ENCODE measurements around the gene CCDC14. TPM values are rescaled to one million over a fixed set of nuclear protein-coding genes. Genes with fewer than 3 reads are reported as not detected.
A peak's percentile ranks its signal among the peaks of the same experiment; 100 is the strongest.
"Not testable (repeated sequence)": the region's sequence is repeated elsewhere in the genome, so short reads cannot be mapped to it uniquely, and the experiment has no call there.

Gene CCDC14
- total RNA-seq, 1 donor from 2014 or later: 37.3 TPM

- H3K9me3 Mint-ChIP-seq; H3K4me3 Mint-ChIP-seq; intact Hi-C loops (cut with micrococcal nuclease); H3K4me1 Mint-ChIP-seq (ENCODE audit: low read depth); DNase-seq (ENCODE audit: low spot score); H3K36me3 Mint-ChIP-seq (ENCODE audit: low read depth); H3K27ac Mint-ChIP-seq: not testable (repeated sequence)
- peaks cover 23% of the 10 kb centered on the region for H3K27me3 Mint-ChIP-seq (ENCODE audit: insufficient read depth)
Observed at GRCh38 chr3:123981317-123981716, 20.3 kb upstream of the CCDC14 start.

GRCh38 chr3:123980539-123980938 is 19.5 kb upstream of the CCDC14 start:
- H3K27me3 Mint-ChIP-seq (ENCODE audit: insufficient read depth): peaks cover 26% of the 10 kb centered on the region
- no peak for DNase-seq (ENCODE audit: low spot score)
- intact Hi-C loops (cut with micrococcal nuclease): no loop called here
- no peak overlapping the region for H3K4me3 Mint-ChIP-seq
- H3K9me3 Mint-ChIP-seq: no peaks in the 10 kb centered on the region
- no peaks in the 10 kb centered on the region for H3K4me1 Mint-ChIP-seq (ENCODE audit: low read depth)
- H3K36me3 Mint-ChIP-seq (ENCODE audit: low read depth): no peaks in the 10 kb centered on the region
- H3K27ac Mint-ChIP-seq: no peak overlapping the region

- intact Hi-C loops (cut with micrococcal nuclease): not testable (repeated sequence)
Observed at GRCh38 chr3:123979525-123980501, 18.8 kb upstream of the CCDC14 start.

GRCh38 chr3:123976904-123977303 is 15.9 kb upstream of the CCDC14 start:
- DNase-seq (ENCODE audit: low spot score); H3K27ac Mint-ChIP-seq; H3K4me3 Mint-ChIP-seq; H3K9me3 Mint-ChIP-seq; H3K4me1 Mint-ChIP-seq (ENCODE audit: low read depth); intact Hi-C loops (cut with micrococcal nuclease); H3K36me3 Mint-ChIP-seq (ENCODE audit: low read depth): not testable (repeated sequence)
- H3K27me3 Mint-ChIP-seq (ENCODE audit: insufficient read depth): peaks cover 22% of the 10 kb centered on the region

More at GRCh38 chr3:123979525-123980501, 18.8 kb upstream of the CCDC14 start:
- not testable (repeated sequence) for H3K9me3 Mint-ChIP-seq; H3K27ac Mint-ChIP-seq; DNase-seq (ENCODE audit: low spot score); H3K4me3 Mint-ChIP-seq; H3K36me3 Mint-ChIP-seq (ENCODE audit: low read depth); H3K4me1 Mint-ChIP-seq (ENCODE audit: low read depth)
- H3K27me3 Mint-ChIP-seq (ENCODE audit: insufficient read depth): peaks cover 26% of the 10 kb centered on the region

GRCh38 chr3:123976181-123976898 is 15.3 kb upstream of the CCDC14 start:
- DNase-seq (ENCODE audit: low spot score); H3K4me3 Mint-ChIP-seq; H3K27ac Mint-ChIP-seq; H3K9me3 Mint-ChIP-seq; H3K36me3 Mint-ChIP-seq (ENCODE audit: low read depth); H3K4me1 Mint-ChIP-seq (ENCODE audit: low read depth); intact Hi-C loops (cut with micrococcal nuclease): not testable (repeated sequence)
- peaks cover 27% of the 10 kb centered on the region for H3K27me3 Mint-ChIP-seq (ENCODE audit: insufficient read depth)

- peaks cover 19% of the 10 kb centered on the region for H3K27me3 Mint-ChIP-seq (ENCODE audit: insufficient read depth)
- H3K36me3 Mint-ChIP-seq (ENCODE audit: low read depth); H3K27ac Mint-ChIP-seq; H3K9me3 Mint-ChIP-seq; H3K4me1 Mint-ChIP-seq (ENCODE audit: low read depth); H3K4me3 Mint-ChIP-seq; DNase-seq (ENCODE audit: low spot score); intact Hi-C loops (cut with micrococcal nuclease): not testable (repeated sequence)
Observed at GRCh38 chr3:123975030-123975429, 14.0 kb upstream of the CCDC14 start.

- Mint-ChIP-seq H3K4me1 (ENCODE audit: low read depth) (no peaks in the 10 kb centered on the region), H3K9me3 (no peaks in the 10 kb centered on the region), H3K36me3 (ENCODE audit: low read depth) (no peaks in the 10 kb centered on the region), H3K27me3 (ENCODE audit: insufficient read depth) (peaks cover 27% of the 10 kb centered on the region), H3K27ac (no peak overlapping the region), H3K4me3 (no peak overlapping the region)
- intact Hi-C loops (cut with micrococcal nuclease): no loop called here
- DNase-seq (ENCODE audit: low spot score): no peak
Observed at GRCh38 chr3:123971406-123971805, 10.4 kb upstream of the CCDC14 start.

GRCh38 chr3:123967260-123967659 is 6.2 kb upstream of the CCDC14 start:
- intact Hi-C loops (cut with micrococcal nuclease): loop anchor here (10.0 kb wide), 1 partner anchor 762 kb away; the partner anchor contains the start of gene SEC22A
- H3K4me1 Mint-ChIP-seq (ENCODE audit: low read depth): not testable (repeated sequence)
- peaks cover 35% of the 10 kb centered on the region for H3K27me3 Mint-ChIP-seq (ENCODE audit: insufficient read depth)

GRCh38 chr3:123966799-123967198 is 5.8 kb upstream of the CCDC14 start:
- intact Hi-C loops (cut with micrococcal nuclease): loop anchor here (10.0 kb wide), 1 partner anchor 762 kb away; the partner anchor contains the start of gene SEC22A
- H3K4me1 Mint-ChIP-seq (ENCODE audit: low read depth); H3K9me3 Mint-ChIP-seq; H3K36me3 Mint-ChIP-seq (ENCODE audit: low read depth); DNase-seq (ENCODE audit: low spot score); H3K27ac Mint-ChIP-seq; H3K4me3 Mint-ChIP-seq: not testable (repeated sequence)
- H3K27me3 Mint-ChIP-seq (ENCODE audit: insufficient read depth): peaks cover 35% of the 10 kb centered on the region

More at GRCh38 chr3:123967260-123967659, 6.2 kb upstream of the CCDC14 start:
- H3K27ac Mint-ChIP-seq; DNase-seq (ENCODE audit: low spot score); H3K36me3 Mint-ChIP-seq (ENCODE audit: low read depth); H3K4me3 Mint-ChIP-seq; H3K9me3 Mint-ChIP-seq: not testable (repeated sequence)

- H3K36me3 Mint-ChIP-seq (ENCODE audit: low read depth); H3K9me3 Mint-ChIP-seq; H3K4me3 Mint-ChIP-seq; H3K27ac Mint-ChIP-seq; DNase-seq (ENCODE audit: low spot score): not testable (repeated sequence)
- Mint-ChIP-seq H3K4me1 (ENCODE audit: low read depth) (peaks cover 11% of the 10 kb centered on the region), H3K27me3 (ENCODE audit: insufficient read depth) (peaks cover 30% of the 10 kb centered on the region)
- intact Hi-C loops (cut with micrococcal nuclease): loop anchor here (5.0 to 10.0 kb wide), 2 partner anchors 68 to 760 kb away; partner anchors contain the start of genes KALRN and SEC22A
Observed at GRCh38 chr3:123964793-123965192, 3.8 kb upstream of the CCDC14 start.

- DNase-seq (ENCODE audit: low spot score): no peak
- Mint-ChIP-seq H3K36me3 (ENCODE audit: low read depth) (no peaks in the 10 kb centered on the region), H3K4me3 (peak overlapping the region; percentile 95), H3K4me1 (ENCODE audit: low read depth) (peaks cover 30% of the 10 kb centered on the region), H3K27me3 (ENCODE audit: insufficient read depth) (peaks cover 19% of the 10 kb centered on the region), H3K27ac (peak overlapping the region; percentile 88), H3K9me3 (no peaks in the 10 kb centered on the region)
- intact Hi-C loops (cut with micrococcal nuclease): loop anchor here (1.0 to 10.0 kb wide), 4 partner anchors 71 to 767 kb away; partner anchors contain the start of genes HACD2, KALRN and SEC22A
Observed at GRCh38 chr3:123961508-123961856, 453 bp upstream of the CCDC14 start.

GRCh38 chr3:123953735-123954134 is 7.3 kb downstream of the CCDC14 start:
- Mint-ChIP-seq H3K4me3 (no peak overlapping the region), H3K9me3 (no peaks in the 10 kb centered on the region), H3K27ac (no peak overlapping the region), H3K27me3 (ENCODE audit: insufficient read depth) (no peaks in the 10 kb centered on the region), H3K4me1 (ENCODE audit: low read depth) (peaks cover 10% of the 10 kb centered on the region), H3K36me3 (ENCODE audit: low read depth) (peaks cover 17% of the 10 kb centered on the region)
- no peak for DNase-seq (ENCODE audit: low spot score)
- intact Hi-C loops (cut with micrococcal nuclease): no loop called here

Measured in activated T-helper 1 cell treated with anti-CD3 and anti-CD28 coated beads, Interleukin-12 subunit alpha, Interleukin-12 subunit beta, Interleukin-2, Interleukin-4 antibody, amounts not matched to agents 30 ng/mL and 10 ng/mL and 1 ng/mL, durations not matched to agents 14 hours and 24 hours and 36 hours (primary cell).